ENCODE results near the gene NDRG4. TPM values are rescaled to one million over a fixed set of nuclear protein-coding genes. Genes with fewer than 3 reads are reported as not detected.

The NDRG4 gene
- total and polyA plus RNA-seq, 2 of the 13 experiments (the other 11 are each of a cell fraction or from before 2014, with no cell fraction given): 1.7 to 2.7 TPM

DNA sequence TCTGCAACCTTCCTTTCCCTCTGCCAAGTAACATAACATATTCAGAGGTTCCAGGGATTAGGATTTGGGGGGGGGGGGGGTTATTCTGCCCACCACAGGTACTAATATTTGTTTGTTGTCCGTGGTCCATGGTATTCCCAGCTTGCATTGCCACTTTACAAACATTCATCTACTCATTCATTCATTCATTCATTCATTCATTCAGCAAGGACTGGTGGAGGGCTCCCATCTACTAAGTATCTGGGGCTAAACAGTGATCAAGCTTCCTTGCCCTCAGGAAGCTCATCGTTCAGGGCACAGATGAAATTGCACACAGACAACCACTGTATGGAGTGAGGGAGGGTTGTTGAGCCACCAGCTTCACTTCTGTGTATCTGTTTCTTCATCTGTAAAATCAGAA lies 45.8 kb upstream of the NDRG4 start (continued):
- no peak for TF ChIP-seq HNRNPK (IDR thresholded peaks at IDR 0.05; ENCODE audit: low read depth, low read length, poor library complexity, severe bottlenecking)
- no peak for TF ChIP-seq FOXK1 (CRISPR knock-in tag; IDR thresholded peaks at IDR 0.05; ENCODE audit: borderline replicate concordance, low read depth)
- TF ChIP-seq ZNF382 (CRISPR knock-in tag; IDR thresholded peaks at IDR 0.05; ENCODE audit: borderline replicate concordance): 0 out of 2 replicates have a peak, but pooled peaks have one; percentile 43
- no peak for TF ChIP-seq MED8 (CRISPR knock-in tag; IDR thresholded peaks at IDR 0.05; ENCODE audit: insufficient replicate concordance)
- TF ChIP-seq SRSF1 (optimal IDR thresholded peaks at IDR 0.05; ENCODE audit: low read depth, low read length): no peak
- TF ChIP-seq HNRNPLL (IDR thresholded peaks at IDR 0.05; ENCODE audit: low read depth, low read length, poor library complexity, severe bottlenecking): no peak
- no peak for TF ChIP-seq ZFP36L2 (CRISPR knock-in tag; IDR thresholded peaks at IDR 0.05)

- BruUV-seq (replicated peaks): no TSS peak
- H3K36me3 ChIP-seq (replicated peaks in 1 of 2; ENCODE audit: control insufficient read depth in 1 of 2, insufficient read depth in 2 of 2, low read length in 2 of 2): no peaks in the 10 kb centered on the region
- no peaks in the 10 kb centered on the region for H3K27me3 ChIP-seq (ENCODE audit: control insufficient read depth in 1 of 2, insufficient read depth in 2 of 2, low read length in 2 of 2)
- intact Hi-C loops (cut with micrococcal nuclease; ENCODE audit: unreplicated experiment) (no loop called here), in situ Hi-C loops (cut with HindIII; ENCODE audit: extremely low pct_ligation_motif_present, low pct_unique_long_range_greater_than_20kb) (no loop called here)
- H3K79me2 ChIP-seq (ENCODE audit: insufficient read depth, low read length): no peaks in the 10 kb centered on the region
- FAIRE-seq (no peak), DNase-seq (ENCODE audit: low spot score) (no peak), ATAC-seq (no peak)
- H3K4me1 ChIP-seq (ENCODE audit: insufficient read depth, low read length): peaks cover 64% of the 10 kb centered on the region
- no peaks in the 10 kb centered on the region for H4K20me1 ChIP-seq (ENCODE audit: insufficient read depth, low read length)
- POLR2A ChIA-PET: no interaction called here
- WGBS (ENCODE audit: low lambda C conversion rate): 31% methylated on average over 5 of the region's 5 CpGs
- H2AFZ ChIP-seq (ENCODE audit: low read length): no peak overlapping the region
- no peak overlapping the region for H3K27ac ChIP-seq (ENCODE audit: extremely low read length, insufficient read depth, low read length)
- H3K4me3 ChIP-seq (replicated peaks in 1 of 3; ENCODE audit: insufficient read depth in 1 of 3, low read depth in 2 of 3, low read length in 3 of 3): no peak overlapping the region
- no peak overlapping the region for H3K4me2 ChIP-seq (ENCODE audit: low read depth, low read length)
- CTCF ChIA-PET (ENCODE audit: low intra/inter-chr PET ratio, low total read pairs): no interaction called here
- no peak overlapping the region for H3K9ac ChIP-seq (ENCODE audit: insufficient read depth, low read depth, low read length)
- H3K9me3 ChIP-seq (ENCODE audit: low read length): no peaks in the 10 kb centered on the region
- no peak for TF ChIP-seq USF2 (IDR thresholded peaks at IDR 0.05; ENCODE audit: low read depth, low read length)
- no peak for TF ChIP-seq USF2 (CRISPR knock-in tag; IDR thresholded peaks at IDR 0.05; ENCODE audit: borderline replicate concordance)
- TF ChIP-seq SMC3 (IDR thresholded peaks at IDR 0.05; ENCODE audit: low read length): no peak
- no peak for TF ChIP-seq RFX3 (CRISPR knock-in tag; IDR thresholded peaks at IDR 0.05)
- no peak for TF ChIP-seq ZBTB7A (CRISPR knock-in tag; IDR thresholded peaks at IDR 0.05)
- no peak for TF ChIP-seq TAF15 (IDR thresholded peaks at IDR 0.05; ENCODE audit: low read depth, low read length, poor library complexity, severe bottlenecking)
- no peak for TF ChIP-seq MBNL3 (CRISPR knock-in tag; conservative IDR thresholded peaks at IDR 0.05)
- no peak for TF ChIP-seq ATF4 (CRISPR knock-in tag; IDR thresholded peaks at IDR 0.05)
- TF ChIP-seq ZSCAN12 (CRISPR knock-in tag; IDR thresholded peaks at IDR 0.05): no peak
- no peak for TF ChIP-seq ZNF597 (CRISPR knock-in tag; IDR thresholded peaks at IDR 0.05)
- no peak for TF ChIP-seq ZNF180 (CRISPR knock-in tag; IDR thresholded peaks at IDR 0.05; ENCODE audit: borderline replicate concordance, low read depth)
- no peak for TF ChIP-seq U2AF1 (optimal IDR thresholded peaks at IDR 0.05; ENCODE audit: low read depth, low read length)
- no peak for TF ChIP-seq TFDP1 (CRISPR knock-in tag; IDR thresholded peaks at IDR 0.05; ENCODE audit: borderline replicate concordance)
These were observed 45.1 kb upstream of the NDRG4 start for GRCh38 chr16:58454856-58455255.
